GM23338 (cell line): ENCODE data around the gene SLC2A13. TPM values are rescaled to one million over a fixed set of nuclear protein-coding genes. Genes with fewer than 3 reads are reported as not detected.

ENCODE experiments used
- ATAC-seq: fragments of 200-7000 bp; cut with Tn5 transposase; 3 replicates; pipeline ENCODE4 v1.9.1; 2020
- DNase-seq: peaks from one replicate; pipeline ENCODE4 v3.0.0-alpha.2; 2015; ENCODE audit warnings: low spot score
- H2AFZ ChIP-seq: fragments of 200-600 bp; sonication (generic); 2 replicates; pipeline ENCODE4 v1.8.0; 2016; ENCODE audit warnings: antibody characterized with exemption, mild to moderate bottlenecking, moderate library complexity
- H3F3A ChIP-seq: fragments of 200-600 bp; sonication (generic); replicated peaks from 2 replicates; pipeline ENCODE4 v1.8.0; 2017; ENCODE audit warnings: antibody characterized with exemption, mixed run types, low read depth
- H3K27ac ChIP-seq: fragments of 200-600 bp; sonication (generic); 2 replicates; pipeline ENCODE4 v1.6.1; 2016; ENCODE audit warnings: low read depth
- H3K27me3 ChIP-seq: fragments of 200-600 bp; sonication (generic); 2 replicates; pipeline ENCODE4 v1.8.0; 2016; ENCODE audit warnings: mild to moderate bottlenecking, mixed run types, moderate library complexity; ENCODE audit not compliant: insufficient read depth
- H3K36me3 ChIP-seq: fragments of 200-600 bp; sonication (generic); 2 replicates; pipeline ENCODE4 v1.8.0; 2016; ENCODE audit warnings: mild to moderate bottlenecking; ENCODE audit not compliant: insufficient read depth
- H3K4me1 ChIP-seq: fragments of 200-600 bp; sonication (generic); 2 replicates; pipeline ENCODE4 v1.8.0; 2016; ENCODE audit warnings: mild to moderate bottlenecking, moderate library complexity; ENCODE audit not compliant: insufficient read depth
- H3K4me2 ChIP-seq: fragments of 200-600 bp; sonication (generic); 2 replicates; pipeline ENCODE4 v1.7.1; 2017; ENCODE audit warnings: mixed run types
- H3K4me3 ChIP-seq: fragments of 200-600 bp; sonication (generic); 2 replicates; pipeline ENCODE4 v1.6.1; 2016; ENCODE audit warnings: mixed run types
- H3K79me2 ChIP-seq: fragments of 200-600 bp; sonication (generic); replicated peaks from 2 replicates; pipeline ENCODE4 v1.8.0; 2017; ENCODE audit warnings: mild to moderate bottlenecking; ENCODE audit not compliant: insufficient read depth
- H3K9me2 ChIP-seq: fragments of 200-600 bp; sonication (generic); 2 replicates; pipeline ENCODE4 v1.8.0; 2017; ENCODE audit not compliant: insufficient read depth
- H4K20me1 ChIP-seq: fragments of 200-600 bp; sonication (generic); replicated peaks from 2 replicates; pipeline ENCODE4 v1.8.0; 2017; ENCODE audit warnings: mild to moderate bottlenecking; ENCODE audit not compliant: insufficient read depth
- H3K27ac Mint-ChIP-seq: 2 replicates; pipeline ENCODE4 v1.8.0; 2020; ENCODE audit warnings: inconsistent platforms, mild to moderate bottlenecking, moderate library complexity, mixed read lengths
- H3K27me3 Mint-ChIP-seq: 3 replicates; pipeline ENCODE4 v1.8.0; 2022; ENCODE audit warnings: low read depth, mild to moderate bottlenecking, moderate library complexity, mixed read lengths, inconsistent platforms; ENCODE audit not compliant: insufficient read depth, poor library complexity
- H3K36me3 Mint-ChIP-seq: 3 replicates; pipeline ENCODE4 v1.8.0; 2021; ENCODE audit warnings: low read depth, mild to moderate bottlenecking, inconsistent platforms, moderate library complexity, mixed read lengths
- H3K4me1 Mint-ChIP-seq: 3 replicates; pipeline ENCODE4 v1.8.0; 2020; ENCODE audit warnings: mild to moderate bottlenecking, inconsistent platforms, mixed read lengths
- H3K4me3 Mint-ChIP-seq: 3 replicates; pipeline ENCODE4 v1.8.0; 2021; ENCODE audit warnings: moderate library complexity, mild to moderate bottlenecking, inconsistent platforms, mixed read lengths
- H3K9me3 Mint-ChIP-seq: 3 replicates; pipeline ENCODE4 v1.8.0; 2020; ENCODE audit warnings: moderate library complexity, mild to moderate bottlenecking, inconsistent platforms, mixed read lengths
- CREB1 ChIP-seq: fragments of 250-450 bp; sonication (Bioruptor Pico); IDR thresholded peaks from 2 replicates; pipeline ENCODE4 v1.5.0; 2020; ENCODE audit warnings: low read depth, mild to moderate bottlenecking, moderate library complexity
- CTCF ChIP-seq, 2 experiments: fragments of 200-600 bp in 1 of 2; sonication (generic) in 1 of 2; conservative IDR thresholded peaks; 2 replicates each; pipeline versions ENCODE4 v1.5.1 to v1.6.1; 2016 to 2017; ENCODE audit warnings: antibody characterized with exemption in 2 of 2, low read depth in 2 of 2, mild to moderate bottlenecking in 2 of 2, moderate library complexity in 1 of 2
- ETS1 ChIP-seq: IDR thresholded peaks from 2 replicates; pipeline ENCODE4 v1.6.1; 2016; ENCODE audit warnings: antibody characterized with exemption
- EZH2 ChIP-seq: fragments of 200-600 bp; sonication (generic); IDR thresholded peaks from one replicate; pipeline ENCODE4 v1.8.0; 2017; ENCODE audit warnings: antibody characterized with exemption, mild to moderate bottlenecking, low read depth; ENCODE audit not compliant: unreplicated experiment
- EZH2phosphoT487 ChIP-seq: fragments of 200-600 bp; sonication (generic); IDR thresholded peaks from one replicate; pipeline ENCODE4 v1.8.1; 2018; ENCODE audit warnings: antibody characterized with exemption; ENCODE audit not compliant: unreplicated experiment
- JUNB ChIP-seq: IDR thresholded peaks from one replicate; pipeline ENCODE4 v1.6.1; 2016; ENCODE audit warnings: antibody characterized with exemption; ENCODE audit not compliant: unreplicated experiment
- NANOG ChIP-seq: IDR thresholded peaks from 2 replicates; pipeline ENCODE4 v1.6.1; 2016; ENCODE audit warnings: antibody characterized with exemption, borderline replicate concordance
- POLR2AphosphoS5 ChIP-seq: IDR thresholded peaks from 2 replicates; pipeline ENCODE4 v1.6.1; 2016; ENCODE audit warnings: antibody characterized with exemption, low read depth
- REST ChIP-seq: IDR thresholded peaks from one replicate; pipeline ENCODE4 v1.6.1; 2018; ENCODE audit warnings: antibody characterized with exemption; ENCODE audit not compliant: unreplicated experiment
- STAT1 ChIP-seq: IDR thresholded peaks from one replicate; pipeline ENCODE4 v1.6.1; 2016; ENCODE audit warnings: antibody characterized with exemption; ENCODE audit not compliant: unreplicated experiment
- ZNF114 ChIP-seq: fragments of 250-450 bp; sonication (Bioruptor Pico); IDR thresholded peaks from 2 replicates; pipeline ENCODE4 v1.5.0; 2020; ENCODE audit warnings: mild to moderate bottlenecking, moderate library complexity
- ZNF462 ChIP-seq: fragments of 250-450 bp; sonication (Bioruptor Pico); IDR thresholded peaks from 2 replicates; pipeline ENCODE4 v1.5.0; 2020; ENCODE audit warnings: mild to moderate bottlenecking, moderate library complexity
- polyA plus RNA-seq: library from polyadenylated mRNA; unstranded; fragments of >200 nt; fragmentation: Nextera tagmentation; extraction: Ambion mirVana; gene quantifications from 2 replicates; pipeline ENCODE4 v1.2.1, GENCODE V29; 2016
- total RNA-seq: library from RNA; depleted of rRNA; stranded (reverse); fragments of >200 nt; shearing (Covaris generic); gene quantifications from 2 replicates; pipeline ENCODE4 v1.2.3, GENCODE V29; 2014

Gene SLC2A13
- total and polyA plus RNA-seq, 2 experiments from 2014 or later, result 6.8 to 22.7 TPM

- no peak for TF ChIP-seq ETS1
- TF ChIP-seq ZNF462 (CRISPR knock-in tag), result no peak
- no peak for TF ChIP-seq ZNF114 (CRISPR knock-in tag)
- no peak for TF ChIP-seq EZH2phosphoT487
- no peak for TF ChIP-seq CREB1 (CRISPR knock-in tag)
Measured at GRCh38 chr12:39874785-39875184, 231.1 kb downstream of the SLC2A13 start (continued).

- no peak overlapping the region for H3K4me2 ChIP-seq
- H3K79me2 ChIP-seq, result no peaks in the 10 kb centered on the region
- H3K27ac ChIP-seq, result no peak overlapping the region
- H3K36me3 ChIP-seq, result no peaks in the 10 kb centered on the region
- peaks cover 9% of the 10 kb centered on the region for H3K9me3 Mint-ChIP-seq
- H3K9me2 ChIP-seq, result no peaks in the 10 kb centered on the region; the same call in 1 of the 2 replicates
- H3K27me3 Mint-ChIP-seq, result no peaks in the 10 kb centered on the region
- H2AFZ ChIP-seq, result no peak overlapping the region
- H3K36me3 Mint-ChIP-seq, result peaks cover 11% of the 10 kb centered on the region
- DNase-seq, result no peak
- H3K4me1 Mint-ChIP-seq, result peaks cover 13% of the 10 kb centered on the region
- H4K20me1 ChIP-seq, result no peaks in the 10 kb centered on the region
- no peaks in the 10 kb centered on the region for H3K27me3 ChIP-seq
- no peak for ATAC-seq
- no peak overlapping the region for H3K4me3 ChIP-seq
- peaks cover 6% of the 10 kb centered on the region; the same call in 1 of the 2 replicates for H3K4me1 ChIP-seq
- no peak overlapping the region for H3K4me3 Mint-ChIP-seq
- no peak overlapping the region for H3K27ac Mint-ChIP-seq
- H3F3A ChIP-seq, result no peaks in the 10 kb centered on the region
- no peak for TF ChIP-seq ETS1
- TF ChIP-seq POLR2AphosphoS5, result no peak
- TF ChIP-seq REST, result no peak
- TF ChIP-seq STAT1, result no peak
- no peak for TF ChIP-seq CTCF (conservative IDR thresholded peaks at IDR 0.05; ENCODE audit: low read depth in 2 of 2)
- TF ChIP-seq NANOG, result no peak
- TF ChIP-seq JUNB, result no peak
- no peak for TF ChIP-seq CREB1 (CRISPR knock-in tag)
- TF ChIP-seq ZNF114 (CRISPR knock-in tag), result no peak
- no peak for TF ChIP-seq EZH2
Measured at GRCh38 chr12:39873065-39873464, 232.8 kb downstream of the SLC2A13 start.
